Measurements from ENCODE around the gene ELL2. TPM values are rescaled to one million over a fixed set of nuclear protein-coding genes. Genes with fewer than 3 reads are reported as not detected.
A peak's percentile ranks its signal among the peaks of the same experiment; 100 is the strongest.

Gene ELL2
- total and polyA plus RNA-seq, 9 of the 15 experiments (the other 6 are each of a cell fraction or from before 2014, with no cell fraction given): 4.3 to 18.3 (median 14.5) TPM

DNA sequence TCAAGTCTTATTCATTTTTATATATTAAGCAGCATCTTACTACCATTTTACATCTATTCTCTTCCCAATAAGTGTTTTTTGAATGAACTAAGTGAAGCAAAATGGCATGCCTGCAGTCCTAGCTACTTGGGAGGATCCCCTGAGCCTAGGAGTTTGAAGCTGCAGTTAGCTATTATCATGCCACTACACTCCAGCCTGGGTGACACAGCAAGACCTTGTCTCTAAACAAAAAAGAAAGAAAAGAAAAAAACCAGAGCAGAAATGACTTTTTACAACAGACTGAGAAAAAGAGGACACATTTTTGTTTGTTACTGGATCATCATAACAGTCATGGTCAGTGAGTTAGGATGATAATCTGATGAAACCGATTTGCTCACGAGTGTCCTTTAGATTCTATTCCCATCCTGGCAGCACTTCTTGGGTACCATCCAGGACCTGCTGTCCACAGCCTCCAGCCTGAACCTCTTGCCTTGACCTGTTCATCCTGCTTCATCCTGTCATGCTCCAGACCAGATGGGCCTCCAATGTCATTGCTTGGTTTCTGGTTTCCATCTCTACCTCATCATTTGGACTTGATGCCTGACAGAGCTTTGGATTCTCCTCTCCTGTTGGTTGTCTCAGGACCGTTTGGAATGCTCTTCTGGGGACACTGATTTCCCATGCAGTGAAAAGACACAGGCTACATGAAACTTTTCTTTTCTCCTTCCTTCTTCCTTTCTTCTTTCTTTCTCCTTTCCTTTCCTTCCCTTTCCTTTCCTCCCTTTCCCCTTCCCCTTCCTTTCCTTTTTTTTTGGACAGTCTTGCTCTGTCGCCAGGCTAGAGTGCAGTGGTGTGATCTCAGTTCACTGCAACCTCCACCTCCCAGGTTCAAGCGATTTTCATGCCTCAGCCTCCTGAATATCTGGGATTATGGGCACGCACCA lies 89.0 kb downstream of the ELL2 start (continued):
- TF ChIP-seq ARID1B (IDR thresholded peaks at IDR 0.05): peak; percentile 36; the same call in 1 of the 2 replicates
- TF ChIP-seq, protein P1, sequence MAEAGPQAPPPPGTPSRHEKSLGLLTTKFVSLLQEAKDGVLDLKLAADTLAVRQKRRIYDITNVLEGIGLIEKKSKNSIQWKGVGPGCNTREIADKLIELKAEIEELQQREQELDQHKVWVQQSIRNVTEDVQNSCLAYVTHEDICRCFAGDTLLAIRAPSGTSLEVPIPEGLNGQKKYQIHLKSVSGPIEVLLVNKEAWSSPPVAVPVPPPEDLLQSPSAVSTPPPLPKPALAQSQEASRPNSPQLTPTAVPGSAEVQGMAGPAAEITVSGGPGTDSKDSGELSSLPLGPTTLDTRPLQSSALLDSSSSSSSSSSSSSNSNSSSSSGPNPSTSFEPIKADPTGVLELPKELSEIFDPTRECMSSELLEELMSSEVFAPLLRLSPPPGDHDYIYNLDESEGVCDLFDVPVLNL (CRISPR knock-in tag; IDR thresholded peaks at IDR 0.05; ENCODE audit: low read depth): no peak
- no peak for TF ChIP-seq ELF2 (CRISPR knock-in tag; IDR thresholded peaks at IDR 0.05)
- no peak for TF ChIP-seq SETDB1 (IDR thresholded peaks at IDR 0.05; ENCODE audit: low read length)
- TF ChIP-seq GTF2E2 (tag; IDR thresholded peaks at IDR 0.05): no peak
- TF ChIP-seq CBX5 (IDR thresholded peaks at IDR 0.05; ENCODE audit: borderline replicate concordance, low read depth): no peak
- TF ChIP-seq PPARD (CRISPR knock-in tag; IDR thresholded peaks at IDR 0.05): no peak
- TF ChIP-seq RBM14 (IDR thresholded peaks at IDR 0.05; ENCODE audit: borderline replicate concordance, insufficient read depth, low read depth, low read length): no peak
- TF ChIP-seq NFE2 (IDR thresholded peaks at IDR 0.05; ENCODE audit: low read depth): peak; percentile 24; the same call in 1 of the 2 replicates
- no peak for TF ChIP-seq ZKSCAN1 (IDR thresholded peaks at IDR 0.05; ENCODE audit: low read depth, low read length)
- no peak for TF ChIP-seq CHD2 (IDR thresholded peaks at IDR 0.05; ENCODE audit: low read depth, low read length)
- TF ChIP-seq, protein P2, sequence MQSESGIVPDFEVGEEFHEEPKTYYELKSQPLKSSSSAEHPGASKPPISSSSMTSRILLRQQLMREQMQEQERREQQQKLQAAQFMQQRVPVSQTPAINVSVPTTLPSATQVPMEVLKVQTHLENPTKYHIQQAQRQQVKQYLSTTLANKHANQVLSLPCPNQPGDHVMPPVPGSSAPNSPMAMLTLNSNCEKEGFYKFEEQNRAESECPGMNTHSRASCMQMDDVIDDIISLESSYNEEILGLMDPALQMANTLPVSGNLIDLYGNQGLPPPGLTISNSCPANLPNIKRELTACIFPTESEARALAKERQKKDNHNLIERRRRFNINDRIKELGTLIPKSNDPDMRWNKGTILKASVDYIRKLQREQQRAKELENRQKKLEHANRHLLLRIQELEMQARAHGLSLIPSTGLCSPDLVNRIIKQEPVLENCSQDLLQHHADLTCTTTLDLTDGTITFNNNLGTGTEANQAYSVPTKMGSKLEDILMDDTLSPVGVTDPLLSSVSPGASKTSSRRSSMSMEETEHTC (IDR thresholded peaks at IDR 0.05): no peak
- TF ChIP-seq, protein P3, sequence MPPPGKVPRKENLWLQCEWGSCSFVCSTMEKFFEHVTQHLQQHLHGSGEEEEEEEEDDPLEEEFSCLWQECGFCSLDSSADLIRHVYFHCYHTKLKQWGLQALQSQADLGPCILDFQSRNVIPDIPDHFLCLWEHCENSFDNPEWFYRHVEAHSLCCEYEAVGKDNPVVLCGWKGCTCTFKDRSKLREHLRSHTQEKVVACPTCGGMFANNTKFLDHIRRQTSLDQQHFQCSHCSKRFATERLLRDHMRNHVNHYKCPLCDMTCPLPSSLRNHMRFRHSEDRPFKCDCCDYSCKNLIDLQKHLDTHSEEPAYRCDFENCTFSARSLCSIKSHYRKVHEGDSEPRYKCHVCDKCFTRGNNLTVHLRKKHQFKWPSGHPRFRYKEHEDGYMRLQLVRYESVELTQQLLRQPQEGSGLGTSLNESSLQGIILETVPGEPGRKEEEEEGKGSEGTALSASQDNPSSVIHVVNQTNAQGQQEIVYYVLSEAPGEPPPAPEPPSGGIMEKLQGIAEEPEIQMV (tag; conservative IDR thresholded peaks at IDR 0.05; ENCODE audit: low read depth): no peak

Data from K562 (cell line).